ENCODE measurements around the gene POGZ.

Gene POGZ

GRCh38 chr1:151377150-151377884, 82.0 kb downstream of the POGZ start:
- in situ Hi-C loops (cut with MboI; ENCODE audit: low sequenced_read_pairs), result no loop called here

- in situ Hi-C loops (cut with MboI; ENCODE audit: low sequenced_read_pairs), result no loop called here
Observed at GRCh38 chr1:151373196-151373595, 86.1 kb downstream of the POGZ start.

GRCh38 chr1:151372058-151372934, 87.0 kb downstream of the POGZ start, which contains the start of gene SELENBP1:
TSS of gene SELENBP1 (minus strand) at chr1:151372705. CDS start at chr1:151372641, 64 bp downstream.
- in situ Hi-C loops (cut with MboI; ENCODE audit: low sequenced_read_pairs), result no loop called here

- in situ Hi-C loops (cut with MboI; ENCODE audit: low sequenced_read_pairs), result no loop called here
Observed at GRCh38 chr1:151371370-151372057, 87.8 kb downstream of the POGZ start.

- in situ Hi-C loops (cut with MboI; ENCODE audit: low sequenced_read_pairs), result no loop called here
Observed at GRCh38 chr1:151370211-151370911, 88.9 kb downstream of the POGZ start.

DNA sequence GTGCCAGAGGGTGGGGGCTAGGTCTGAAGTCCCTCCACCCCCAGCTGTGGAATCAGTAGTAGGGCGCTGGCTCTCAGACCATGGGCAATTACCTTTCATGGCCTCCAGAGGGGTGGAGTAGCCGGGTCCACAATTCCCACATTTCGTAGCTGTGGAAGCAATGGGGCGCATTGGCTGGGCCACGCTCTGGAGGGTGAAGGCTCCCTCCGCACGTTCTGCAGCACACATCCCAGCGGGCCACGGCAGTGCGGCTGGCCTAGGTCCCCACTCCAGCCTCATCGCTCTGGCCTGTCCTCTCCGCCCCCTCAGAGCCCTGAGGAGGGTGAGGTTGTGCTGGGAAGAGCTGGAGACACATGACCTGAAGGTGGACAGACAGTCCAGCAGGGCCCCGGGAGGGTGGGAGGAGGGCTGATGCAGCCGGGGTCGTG, 89.7 kb downstream of the POGZ start:
- in situ Hi-C loops (cut with MboI; ENCODE audit: low sequenced_read_pairs), result no loop called here

GRCh38 chr1:151369302-151369610, 90.0 kb downstream of the POGZ start:
- in situ Hi-C loops (cut with MboI; ENCODE audit: low sequenced_read_pairs), result no loop called here

DNA sequence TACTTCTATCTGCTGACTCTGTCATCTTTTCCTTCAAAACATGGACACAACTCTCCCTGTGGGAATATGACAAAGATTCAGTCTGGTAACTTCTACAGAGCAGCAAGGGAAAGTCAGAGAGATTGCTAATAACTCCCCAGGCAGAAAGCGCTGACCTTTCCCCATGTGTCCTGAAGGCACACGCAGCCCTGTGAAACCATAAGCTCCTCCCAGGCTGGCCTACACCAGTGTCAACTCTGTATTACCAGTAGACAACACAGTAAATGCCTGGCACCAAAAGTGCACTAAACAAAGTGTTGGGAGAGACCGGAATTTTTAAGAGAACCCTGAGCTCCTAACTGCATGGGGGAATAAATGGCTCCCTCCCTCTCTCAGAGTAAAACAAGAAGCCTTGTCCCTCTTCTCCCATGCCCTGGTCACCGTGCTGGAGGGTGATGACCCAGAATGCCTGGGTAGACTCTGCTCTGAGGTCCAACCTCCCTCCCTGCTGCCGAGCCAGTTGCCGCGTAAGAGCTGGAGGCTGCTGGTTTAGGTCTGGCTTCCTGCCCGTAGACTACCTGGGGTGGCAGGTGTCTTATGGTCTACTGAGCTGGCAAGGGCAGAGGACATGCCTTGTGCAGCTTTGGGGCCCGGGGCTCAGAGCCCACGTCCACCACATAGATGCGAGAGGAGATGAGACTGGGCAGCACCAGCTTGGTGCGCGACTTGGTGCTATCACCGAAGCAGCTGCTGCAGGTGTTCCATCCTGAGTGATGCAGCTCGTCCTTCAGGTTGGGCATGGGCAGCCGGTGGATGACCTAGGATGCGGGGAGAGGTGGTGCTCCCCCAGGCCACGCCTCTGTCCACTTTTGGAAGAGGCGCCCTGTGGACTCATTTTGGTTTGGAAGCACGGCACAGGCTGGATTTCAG, 90.6 kb downstream of the POGZ start:
- in situ Hi-C loops (cut with MboI; ENCODE audit: low sequenced_read_pairs), result no loop called here

DNA sequence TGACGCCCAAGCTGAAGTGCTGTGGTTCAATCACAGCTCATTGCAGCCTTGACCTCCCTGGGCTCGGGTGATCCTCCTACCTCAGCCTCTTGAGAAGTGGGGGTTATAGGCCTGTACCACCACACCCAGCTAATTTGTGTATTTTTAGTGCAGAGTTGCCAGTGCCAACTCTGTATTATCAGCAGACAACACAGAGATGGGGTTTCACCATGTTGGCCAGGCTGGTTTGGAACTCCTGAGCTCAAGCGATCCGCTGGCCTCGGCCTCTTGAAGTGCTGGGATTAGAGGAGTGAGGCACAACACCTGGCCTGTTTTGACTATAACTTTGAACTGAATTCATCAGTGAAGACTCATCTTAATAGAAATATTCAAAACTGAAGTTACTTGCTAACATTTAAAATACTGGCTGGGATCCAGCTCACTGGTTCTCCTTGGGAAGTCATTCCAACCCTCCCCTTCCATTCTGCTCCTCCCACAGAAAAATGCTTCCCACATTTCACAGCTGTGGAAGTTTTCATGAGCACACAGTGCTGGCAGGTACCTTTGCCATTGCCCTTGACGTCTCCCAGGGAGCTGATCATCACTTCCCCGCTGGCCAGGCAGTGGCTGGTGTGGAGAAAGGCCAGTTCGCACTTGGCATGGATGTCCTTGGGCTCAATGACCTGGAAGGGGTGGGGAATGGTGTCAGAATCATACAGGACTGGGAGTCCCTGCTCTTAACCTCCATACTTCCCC, 91.5 kb downstream of the POGZ start:
- in situ Hi-C loops (cut with MboI; ENCODE audit: low sequenced_read_pairs), result no loop called here

DNA sequence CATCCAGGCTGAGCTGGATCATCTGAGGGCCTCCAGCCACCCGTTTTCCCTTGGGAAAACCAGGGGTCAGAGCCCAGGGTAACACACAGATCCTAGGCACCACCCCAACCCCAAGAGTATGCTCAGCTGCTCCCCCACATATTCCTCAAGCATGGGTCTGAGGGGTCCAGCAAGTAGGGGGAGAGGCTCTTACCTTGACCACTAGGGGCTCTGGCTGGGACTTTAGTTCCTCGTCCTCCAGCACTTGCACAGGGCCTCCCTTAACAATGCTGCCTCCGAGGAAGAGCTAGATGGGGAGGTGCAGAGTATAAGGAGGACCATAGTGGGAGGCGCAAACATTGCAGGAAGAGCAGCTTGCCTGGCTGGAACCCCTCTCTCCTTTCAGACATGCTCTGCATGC, 94.3 kb downstream of the POGZ start:
- in situ Hi-C loops (cut with MboI; ENCODE audit: low sequenced_read_pairs), result no loop called here

- in situ Hi-C loops (cut with MboI; ENCODE audit: low sequenced_read_pairs), result no loop called here
Observed at GRCh38 chr1:151362308-151363155, 96.8 kb downstream of the POGZ start.

GRCh38 chr1:151361883-151362282, 97.4 kb downstream of the POGZ start:
- in situ Hi-C loops (cut with MboI; ENCODE audit: low sequenced_read_pairs), result no loop called here

- in situ Hi-C loops (cut with MboI; ENCODE audit: low sequenced_read_pairs), result no loop called here
Observed at GRCh38 chr1:151356696-151357095, 102.6 kb downstream of the POGZ start.

Measured in hTERT RPE-1 (cell line).